T-helper 2 cell treated with Interferon-gamma antibody and Interleukin-4, amounts not matched to agents 100 ng/mL and 5 ng/mL, for 36 hours (primary cell): ENCODE data around the gene IGF1R. TPM values are rescaled to one million over a fixed set of nuclear protein-coding genes. Genes with fewer than 3 reads are reported as not detected.
"Not testable (repeated sequence)": the region's sequence is repeated elsewhere in the genome, so short reads cannot be mapped to it uniquely, and the experiment has no call there.

ENCODE experiments used
- intact Hi-C: fragments of 100-400 bp; cut with micrococcal nuclease; formaldehyde crosslinking; loops from one replicate; pipeline ENCODE4 v1.15.1; 2023
- total RNA-seq: library from RNA; stranded (reverse); gene quantifications from 2 replicates; pipeline ENCODE4 v1.2.3, GENCODE V29; 2022

Gene IGF1R
- 15.9 and 21.3 TPM in 2 replicates for total RNA-seq

DNA sequence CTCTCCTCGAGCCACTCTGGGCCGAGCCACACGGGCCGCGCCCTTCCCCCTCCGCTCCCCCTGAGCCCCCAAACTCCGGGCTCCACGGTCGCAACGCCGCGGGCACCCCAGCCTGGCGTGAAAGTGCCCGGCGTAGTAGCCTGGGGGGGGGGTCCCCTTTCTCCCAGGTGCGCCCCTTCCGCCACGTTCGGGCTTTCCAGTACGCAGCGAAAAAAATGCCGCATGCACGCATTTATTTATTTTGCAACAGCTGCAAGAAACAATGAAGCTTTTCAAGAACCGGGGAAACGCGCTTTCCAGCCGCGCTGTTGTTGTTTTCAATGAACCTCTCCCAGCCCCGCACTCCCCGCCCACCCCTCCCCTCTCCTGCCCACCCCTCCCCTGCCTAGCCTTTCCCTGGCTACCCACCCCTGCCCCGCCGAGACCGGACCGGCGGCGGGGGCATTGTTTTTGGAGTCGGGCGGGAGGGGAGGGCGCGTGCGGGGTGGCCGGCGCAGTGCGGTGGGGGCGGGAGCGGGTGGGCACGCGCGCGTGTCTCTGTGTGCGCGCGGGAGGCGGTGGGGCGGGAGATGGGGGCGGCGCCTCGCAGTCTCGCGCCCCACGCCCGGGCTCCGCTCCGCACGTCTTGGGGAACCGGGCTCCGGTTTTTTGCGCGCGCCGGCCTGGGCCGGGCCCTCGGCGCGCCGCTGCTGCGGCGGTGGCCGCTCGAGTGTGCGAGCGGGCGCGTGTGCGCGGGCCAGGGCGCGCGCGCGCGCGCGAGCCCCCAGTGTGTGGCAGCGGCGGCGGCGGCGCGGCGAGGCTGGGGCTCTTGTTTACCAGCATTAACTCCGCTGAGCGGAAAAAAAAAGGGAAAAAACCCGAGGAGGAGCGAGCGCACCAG is at the start of gene IGF1R:
IGF1R (plus strand) TSS at position 766 of the 880 bp plus-strand sequence. CDS start 1,043 bp downstream, outside the sequence.
- intact Hi-C loops: loop anchor here (1.0 to 5.0 kb wide), 5 partner anchors 48 to 411 kb away; no protein-coding TSS in a partner anchor

DNA sequence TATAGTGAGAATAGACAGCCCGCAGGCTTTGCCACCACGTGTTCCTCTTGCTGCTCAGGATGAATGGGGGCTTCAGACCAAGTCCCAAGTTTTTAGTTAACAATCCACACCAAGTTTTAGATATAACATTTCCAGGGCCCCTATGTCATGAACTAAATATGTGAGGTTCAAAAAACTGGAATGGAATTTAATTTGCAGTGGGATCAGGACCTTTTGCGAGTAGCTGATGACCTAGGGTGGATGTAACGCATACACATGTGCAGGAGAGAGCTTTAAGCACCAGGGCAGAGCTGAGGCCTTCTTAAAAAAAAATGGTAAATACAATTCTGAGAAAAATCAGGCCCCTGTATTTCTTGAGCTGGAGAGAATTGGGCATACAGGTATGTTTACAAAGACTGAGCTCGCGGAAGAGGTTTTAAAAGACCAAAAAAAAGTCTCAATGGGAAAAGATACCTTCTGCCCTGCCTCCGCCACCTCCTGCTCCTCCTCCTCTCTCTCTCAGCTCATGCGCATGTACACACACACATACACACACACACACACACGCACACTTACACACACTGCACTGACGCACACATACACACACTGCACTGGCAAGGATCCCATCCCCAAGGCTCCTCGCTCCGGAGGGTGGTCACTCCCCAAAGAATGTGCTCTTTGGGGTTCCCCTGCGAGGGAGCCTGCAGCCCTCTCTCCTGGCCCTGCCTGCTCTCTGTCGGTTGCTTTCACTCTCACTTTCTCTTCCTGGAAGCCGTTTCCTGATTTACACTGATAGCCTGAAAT is 48.2 kb upstream of the IGF1R start:
- intact Hi-C loops: loop anchor here (1.0 kb wide), 2 partner anchors 48 to 253 kb away; partner anchors contain the start of gene IGF1R

- intact Hi-C loops: no loop called here
These were observed 43.4 kb upstream of the IGF1R start for GRCh38 chr15:98604983-98605382.

GRCh38 chr15:98609144-98609852 is 39.0 kb upstream of the IGF1R start:
- intact Hi-C loops: no loop called here

- intact Hi-C loops: no loop called here
These were observed 37.3 kb upstream of the IGF1R start for GRCh38 chr15:98610991-98611390.

DNA sequence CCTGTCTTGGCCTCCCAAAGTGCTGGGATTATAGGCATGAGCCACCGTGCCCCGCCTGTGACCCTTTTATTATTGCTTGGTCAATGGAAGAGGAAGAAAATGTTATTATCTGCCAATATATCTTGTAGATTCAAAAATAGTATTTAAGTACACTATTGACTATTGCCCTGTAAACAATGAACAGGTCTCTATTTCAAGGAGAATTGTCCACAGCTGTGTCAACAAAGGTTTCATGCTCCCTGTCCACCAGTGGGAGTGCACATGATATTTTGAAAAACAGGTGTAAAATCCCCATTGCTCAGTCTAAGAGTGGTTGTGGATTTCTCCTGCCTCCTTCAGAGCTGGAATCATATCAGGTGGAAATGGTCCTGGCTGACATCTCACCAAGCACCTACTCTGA is 36.5 kb upstream of the IGF1R start:
- intact Hi-C loops: no loop called here

DNA sequence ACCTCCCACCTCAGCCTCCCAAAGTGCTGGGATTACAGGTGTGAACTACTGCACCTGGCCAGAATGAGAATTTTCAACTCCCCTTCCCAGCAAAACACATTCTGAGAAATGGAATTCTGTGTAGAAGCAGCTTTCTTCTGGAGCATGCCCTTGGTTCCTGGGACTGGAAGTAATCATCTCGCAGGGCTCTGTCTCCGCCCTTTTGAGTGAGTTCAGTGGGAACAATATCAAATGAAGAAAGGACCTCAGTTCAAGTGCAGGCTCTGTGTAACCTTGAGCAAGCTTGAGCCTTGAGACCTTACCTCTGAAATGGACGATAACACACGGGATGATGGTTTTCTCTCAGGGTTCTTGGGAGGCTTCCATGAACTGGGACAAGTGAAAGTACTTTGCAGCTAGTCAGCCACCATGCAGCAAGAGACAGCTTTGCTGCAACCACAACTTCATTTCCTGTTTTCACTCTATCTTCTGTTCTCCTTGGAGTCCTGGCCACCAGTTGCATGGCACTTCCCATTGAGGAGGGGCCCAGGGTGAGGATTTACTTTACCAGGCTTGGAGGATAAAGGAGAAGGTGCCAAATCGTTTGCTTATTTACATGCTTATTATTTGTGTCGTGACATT is 35.7 kb upstream of the IGF1R start:
- intact Hi-C loops: no loop called here

GRCh38 chr15:98614681-98615080 is 33.7 kb upstream of the IGF1R start:
- intact Hi-C loops: no loop called here

DNA sequence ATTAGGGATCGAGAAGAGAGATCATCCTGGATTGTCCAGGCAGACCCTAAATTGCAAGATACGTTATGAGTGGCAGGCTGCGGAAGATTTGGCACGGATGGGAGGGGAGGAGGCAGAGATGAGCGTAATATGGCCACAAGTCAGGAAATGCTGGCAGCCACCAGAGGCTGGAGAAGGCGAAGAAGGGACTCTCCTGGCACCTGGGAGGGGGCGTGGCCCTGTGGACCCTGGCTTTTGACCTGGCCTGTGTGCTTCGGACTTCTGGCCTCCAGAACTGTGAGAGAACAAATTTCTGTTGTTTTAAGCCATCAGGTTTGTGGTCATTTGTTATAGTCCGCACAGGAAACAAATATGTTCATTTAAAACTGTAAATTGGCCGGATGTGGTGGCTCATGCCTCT is 31.9 kb upstream of the IGF1R start:
- intact Hi-C loops: no loop called here

- intact Hi-C loops: no loop called here
These were observed 30.9 kb upstream of the IGF1R start for GRCh38 chr15:98617328-98617980.

DNA sequence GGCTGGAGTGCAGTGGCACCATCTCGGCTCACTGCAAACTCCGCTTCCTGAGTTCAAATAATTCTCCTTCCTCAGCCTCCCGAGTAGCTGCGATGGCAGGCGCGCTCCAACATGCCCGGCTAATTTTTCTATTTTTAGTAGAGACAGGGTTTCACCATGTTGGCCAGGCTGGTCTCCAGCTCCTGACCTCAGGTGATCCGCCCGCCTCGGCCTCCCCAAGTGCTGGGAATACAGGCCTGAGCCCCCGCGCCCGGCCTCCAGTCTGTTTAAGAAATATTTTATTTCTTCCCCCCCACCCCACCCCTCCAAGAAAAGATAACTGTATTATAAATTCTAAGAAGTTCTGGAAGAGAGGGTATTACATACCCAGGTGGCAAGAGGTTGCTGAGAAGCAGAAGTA is 29.8 kb upstream of the IGF1R start:
- intact Hi-C loops: not testable (repeated sequence)

DNA sequence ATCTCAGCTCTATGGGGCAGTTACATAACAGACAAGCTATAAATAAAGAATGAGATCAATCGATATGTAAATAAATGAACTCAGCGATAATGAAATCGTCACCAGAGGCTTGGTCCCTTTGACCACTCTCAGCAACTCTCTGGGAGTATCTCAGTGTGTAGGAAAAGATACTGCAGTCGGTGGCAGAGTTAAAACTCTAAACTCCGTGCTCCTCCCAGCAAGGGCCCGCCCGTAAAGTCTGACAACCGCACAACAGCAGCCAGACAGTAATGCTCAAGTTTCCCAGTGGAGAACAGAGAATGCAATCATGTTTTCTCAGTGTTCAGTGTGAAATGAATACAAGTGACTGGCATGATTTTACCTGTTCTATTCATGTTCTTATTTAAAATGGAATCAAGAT is 28.3 kb upstream of the IGF1R start:
- intact Hi-C loops: no loop called here

DNA sequence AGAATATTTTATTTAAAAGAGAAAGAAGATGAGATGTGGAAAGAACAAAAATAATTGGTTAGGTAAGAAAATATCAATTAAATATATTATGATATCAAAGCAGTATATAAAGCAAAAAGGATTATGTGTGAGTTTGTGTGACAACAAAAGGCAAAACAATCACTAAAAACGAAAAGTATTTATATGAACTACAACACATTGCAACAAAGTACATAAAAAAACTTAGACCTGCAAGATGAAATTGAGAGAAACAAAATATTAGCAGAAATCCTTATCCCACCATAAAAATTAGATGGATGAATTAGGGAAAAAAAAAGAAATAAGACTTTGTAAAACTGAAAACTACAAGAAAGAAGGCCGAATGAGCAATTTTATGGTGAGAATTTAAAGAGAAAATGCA is 27.3 kb upstream of the IGF1R start:
- intact Hi-C loops: no loop called here

- intact Hi-C loops: no loop called here
These were observed 22.7 kb upstream of the IGF1R start for GRCh38 chr15:98625614-98626013.

- intact Hi-C loops: no loop called here
These were observed 22.2 kb upstream of the IGF1R start for GRCh38 chr15:98626153-98626552.

DNA sequence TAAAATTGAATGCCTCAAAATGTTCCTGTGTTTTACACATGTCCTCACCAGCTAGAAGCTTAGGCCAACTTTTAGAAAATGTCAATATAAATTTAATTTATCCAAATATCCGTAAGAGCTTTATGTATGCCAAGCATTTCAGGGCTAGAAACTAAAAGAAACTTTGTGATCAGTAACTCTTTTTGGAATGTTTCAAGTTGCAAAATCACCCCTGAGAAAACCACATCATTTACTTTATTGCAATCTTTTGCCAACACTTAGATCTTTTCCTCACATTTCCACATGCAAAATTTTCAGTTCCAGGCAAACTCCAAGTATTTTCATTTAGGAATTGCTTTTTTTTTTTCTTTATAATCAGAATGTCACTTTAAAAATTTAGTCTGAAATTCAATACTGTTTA is 20.1 kb upstream of the IGF1R start:
- intact Hi-C loops: no loop called here

GRCh38 chr15:98635848-98636247 is 12.5 kb upstream of the IGF1R start:
- intact Hi-C loops: no loop called here

GRCh38 chr15:98643115-98643514 is 5.2 kb upstream of the IGF1R start:
- intact Hi-C loops: no loop called here

GRCh38 chr15:98646546-98647025 is 1.8 kb upstream of the IGF1R start:
- intact Hi-C loops: loop anchor here (1.0 to 5.0 kb wide), 2 partner anchors 64 to 127 kb away; no protein-coding TSS in a partner anchor

DNA sequence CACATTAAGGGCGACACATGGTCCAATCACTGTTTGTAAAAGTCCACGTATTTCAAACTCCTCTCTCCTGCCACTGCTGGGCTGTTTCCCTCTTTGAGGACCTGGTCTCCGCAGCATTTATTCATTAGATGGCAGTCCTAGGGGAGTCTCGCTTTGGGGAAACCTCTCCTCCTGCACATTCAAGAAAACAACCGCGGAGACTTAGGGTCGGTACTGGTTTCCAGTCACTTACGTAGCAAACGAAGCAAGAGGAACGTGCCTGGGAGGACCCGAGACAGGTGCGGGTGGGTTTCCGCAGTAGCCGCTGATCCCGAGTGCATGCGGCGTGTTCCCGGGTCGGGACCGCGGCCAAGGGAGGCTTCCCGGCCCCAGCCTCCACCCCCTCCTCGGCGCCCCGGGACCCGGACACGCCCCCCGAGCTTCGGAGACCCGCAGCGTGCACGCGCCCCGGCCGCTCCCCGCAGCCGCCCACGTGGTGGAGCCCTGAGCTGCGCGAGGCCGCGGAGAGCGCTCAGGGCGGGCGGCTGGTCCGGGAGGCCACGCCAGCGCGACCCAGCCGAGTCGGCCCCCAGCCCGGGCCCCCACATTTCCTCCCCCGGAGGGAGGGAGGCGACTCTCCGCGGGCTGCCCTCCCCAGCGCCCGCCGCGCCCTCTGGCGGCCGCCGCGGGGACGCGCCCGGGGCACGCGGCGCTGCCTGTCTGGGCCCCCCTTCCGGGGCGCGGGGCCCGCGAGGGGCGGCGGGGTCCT is 1.1 kb upstream of the IGF1R start:
- intact Hi-C loops: loop anchor here (1.0 to 5.0 kb wide), 2 partner anchors 65 to 128 kb away; no protein-coding TSS in a partner anchor
